Endothelial cell of umbilical vein (primary cell): ENCODE data around the gene MAPK11. TPM values are rescaled to one million over a fixed set of nuclear protein-coding genes. Genes with fewer than 3 reads are reported as not detected.

Experiments
- BruUV-seq: library from RNA; stranded (reverse); fragments of 400-500 nt; replicated peaks from 2 replicates; lab custom pipeline; 2021; lab: Mats Ljungman, UMichigan
- CTCF ChIA-PET: fragments of 300-600, 350-600 bp; sonication (Branson Sonifier 250); formaldehyde crosslinking; loops from one replicate; lab custom pipeline; 2021; ENCODE audit warnings: antibody characterized with exemption, inconsistent platforms; lab: Charles Lee
- POLR2A ChIA-PET: fragments of 300-600, 350-600 bp; sonication (Branson Sonifier 250); formaldehyde crosslinking; loops from one replicate; lab custom pipeline; 2021; ENCODE audit warnings: antibody characterized with exemption, inconsistent platforms; lab: Charles Lee
- DNase-seq: peaks from one replicate; pipeline ENCODE4 v3.0.0-alpha.2; 2011; ENCODE audit warnings: low read depth, low spot score
- FAIRE-seq: peaks from 2 replicates; lab custom pipeline; 2011; peaks lifted over from hg19 to GRCh38; lab: Jason Lieb, UNC
- H2AFZ ChIP-seq: 2 replicates; pipeline ENCODE4 v1.6.0; 2012; ENCODE audit warnings: low read depth, low read length, control low read depth, inconsistent platforms
- H3K27ac ChIP-seq: 2 replicates; pipeline ENCODE4 v1.5.1; 2011; ENCODE audit warnings: low read depth, mild to moderate bottlenecking, control low read depth, low read length, moderate library complexity; ENCODE audit not compliant: insufficient read depth
- H3K27me3 ChIP-seq, 2 experiments: 2 replicates each; pipeline versions ENCODE4 v1.6.0 to v1.6.1; 2011; ENCODE audit warnings: low read length in 2 of 2, mixed read lengths in 1 of 2; ENCODE audit not compliant: control insufficient read depth in 2 of 2, insufficient read depth in 2 of 2
- H3K36me3 ChIP-seq, 2 experiments: 2 replicates in 1 of 2; 3 replicates in 1 of 2; pipeline ENCODE4 v1.5.1; 2011; ENCODE audit warnings: low read length in 2 of 2, mild to moderate bottlenecking in 1 of 2, moderate library complexity in 1 of 2; ENCODE audit not compliant: control insufficient read depth in 2 of 2, insufficient read depth in 2 of 2; ENCODE audit errors: extremely low read depth in 1 of 2
- H3K4me1 ChIP-seq: 3 replicates; pipeline ENCODE4 v1.5.1; 2011; ENCODE audit warnings: mild to moderate bottlenecking, low read length; ENCODE audit not compliant: control insufficient read depth, insufficient read depth; ENCODE audit errors: extremely low read depth
- H3K4me2 ChIP-seq: 2 replicates; pipeline ENCODE4 v1.6.1; 2011; ENCODE audit warnings: low read length, control low read depth, mixed read lengths; ENCODE audit not compliant: insufficient read depth
- H3K4me3 ChIP-seq, 3 experiments: fragments of 200-600 bp in 1 of 3; sonication (generic), shearing (Covaris generic) in 1 of 3; replicated peaks in 1 of 3; 2 replicates each; pipeline ENCODE4 v1.5.1; 2011 to 2016; ENCODE audit warnings: control low read depth in 3 of 3, low read length in 3 of 3, mild to moderate bottlenecking in 2 of 3, inconsistent platforms in 1 of 3, low read depth in 1 of 3, moderate library complexity in 1 of 3; ENCODE audit not compliant: insufficient read depth in 1 of 3
- H3K79me2 ChIP-seq: 2 replicates; pipeline ENCODE4 v1.6.0; 2012; ENCODE audit warnings: low read length, inconsistent platforms; ENCODE audit not compliant: control insufficient read depth, insufficient read depth
- H3K9ac ChIP-seq: replicated peaks from 2 replicates; pipeline ENCODE3; 2011; ENCODE audit warnings: low read length, control low read depth; ENCODE audit not compliant: insufficient read depth; ENCODE audit errors: extremely low read depth
- H3K9me1 ChIP-seq: replicated peaks from 3 replicates; pipeline ENCODE4 v1.6.0; 2011; ENCODE audit warnings: mild to moderate bottlenecking, low read length; ENCODE audit not compliant: control insufficient read depth, insufficient read depth; ENCODE audit errors: extremely low read depth
- H3K9me3 ChIP-seq: replicated peaks from 2 replicates; pipeline ENCODE4 v1.5.1; 2012; ENCODE audit warnings: low read length, inconsistent platforms; ENCODE audit not compliant: control insufficient read depth, insufficient read depth
- H4K20me1 ChIP-seq: replicated peaks from 2 replicates; pipeline ENCODE3; 2011; ENCODE audit warnings: mild to moderate bottlenecking, low read length; ENCODE audit not compliant: control insufficient read depth, insufficient read depth; ENCODE audit errors: extremely low read depth
- CTCF ChIP-seq, 2 donors: IDR thresholded peaks; 1 replicate in 1 of 2; 2 replicates in 1 of 2; pipeline ENCODE4 v1.5.1; 2011; ENCODE audit warnings: low read length in 2 of 2, mild to moderate bottlenecking in 2 of 2, moderate library complexity in 2 of 2, control low read depth in 1 of 2, inconsistent platforms in 1 of 2, low read depth in 1 of 2; ENCODE audit not compliant: insufficient read depth in 1 of 2; ENCODE audit errors: extremely low read depth in 1 of 2
- EZH2 ChIP-seq: IDR thresholded peaks from 2 replicates; pipeline ENCODE4 v1.6.1; 2012; ENCODE audit warnings: borderline replicate concordance, low read depth, mild to moderate bottlenecking, moderate library complexity, low read length, inconsistent platforms; ENCODE audit not compliant: severe bottlenecking
- FOS ChIP-seq: IDR thresholded peaks from 2 replicates; pipeline ENCODE4 v1.6.1; 2011; ENCODE audit warnings: mild to moderate bottlenecking, low read length, moderate library complexity, borderline replicate concordance; ENCODE audit not compliant: insufficient read depth
- GATA2 ChIP-seq: IDR thresholded peaks from 2 replicates; pipeline ENCODE4 v1.7.0; 2011; ENCODE audit warnings: low read depth, mild to moderate bottlenecking, moderate library complexity, mixed read lengths, low read length; ENCODE audit not compliant: insufficient read length, insufficient read depth
- JUN ChIP-seq: IDR thresholded peaks from 2 replicates; pipeline ENCODE4 v1.6.1; 2011; ENCODE audit warnings: borderline replicate concordance, low read depth; ENCODE audit not compliant: insufficient read length, insufficient read depth
- MAX ChIP-seq: IDR thresholded peaks from 2 replicates; pipeline ENCODE4 v1.6.1; 2011; ENCODE audit not compliant: insufficient read depth, insufficient read length
- MYC ChIP-seq: IDR thresholded peaks from one replicate; pipeline ENCODE4 v1.6.1; 2011; ENCODE audit warnings: mild to moderate bottlenecking, low read depth, low read length
- POLR2A ChIP-seq: IDR thresholded peaks from 2 replicates; pipeline ENCODE4 v1.6.1; 2012; ENCODE audit warnings: low read depth, mild to moderate bottlenecking, control low read depth, low read length
- POLR2AphosphoS5 ChIP-seq: IDR thresholded peaks from 2 replicates; pipeline ENCODE4 v1.6.1; 2012; ENCODE audit warnings: low read depth, mild to moderate bottlenecking, control low read depth, low read length, moderate library complexity; ENCODE audit not compliant: insufficient read depth
- dilution Hi-C: fragments of 300-500 bp; cut with MboI; formaldehyde crosslinking; loops from one replicate; pipeline ENCODE4 v1.15.0; 2019; ENCODE audit warnings: low sequenced_read_pairs; ENCODE audit not compliant: extremely low pct_ligation_motif_present
- intact Hi-C: fragments of 100-400 bp; cut with micrococcal nuclease; formaldehyde crosslinking; loops from one replicate; pipeline ENCODE4 v1.10.0; 2022
- polyA plus RNA-seq, 4 experiments: library from polyadenylated mRNA; depleted of rRNA in 3 of 4; stranded (reverse) in 3 of 4; unstranded in 1 of 4; fragments of >200 nt; gene quantifications; 2 replicates each; pipeline versions ENCODE4 v1.2.1 to v1.2.3, GENCODE V29; 2011 to 2012; ENCODE audit warnings: missing spikeins in 1 of 4
- total RNA-seq: library from RNA; stranded (reverse); gene quantifications from 2 replicates; pipeline ENCODE4 v1.2.3, GENCODE V29; 2021

Gene MAPK11
- total and polyA plus RNA-seq, 2 donors (not counting 3 experiments of a cell fraction or from before 2014, with no cell fraction given): 22.8 to 26.3 TPM

- dilution Hi-C loops: no loop called here
- POLR2A ChIA-PET: interaction anchor here (0.5 kb wide), 1 partner anchor 291 kb away, joined by 7 read pairs; no protein-coding TSS in a partner anchor
- H3K4me3 ChIP-seq: no peak overlapping the region
- H3K4me1 ChIP-seq: no peaks in the 10 kb centered on the region
- no peaks in the 10 kb centered on the region for H4K20me1 ChIP-seq
- no peaks in the 10 kb centered on the region for H3K27me3 ChIP-seq
- DNase-seq: no peak
- H3K9me3 ChIP-seq: no peaks in the 10 kb centered on the region
- no peak overlapping the region for H3K4me2 ChIP-seq
- no peak for TF ChIP-seq EZH2
- TF ChIP-seq MAX: no peak
- TF ChIP-seq POLR2A: no peak
- TF ChIP-seq GATA2: no peak
- TF ChIP-seq MYC: no peak
- TF ChIP-seq POLR2AphosphoS5: no peak
- TF ChIP-seq JUN: no peak
- no peak for TF ChIP-seq FOS
- no peak for TF ChIP-seq CTCF (IDR thresholded peaks at IDR 0.05; ENCODE audit: extremely low read depth in 1 of 2, insufficient read depth in 1 of 2, low read depth in 1 of 2, low read length in 2 of 2)
- CTCF ChIA-PET: interaction anchor here (1.3 kb wide), 1 partner anchor 78 kb away, joined by 4 read pairs; no protein-coding TSS in a partner anchor
- no peak overlapping the region for H3K9ac ChIP-seq
- no peak overlapping the region for H3K27ac ChIP-seq
- no peak overlapping the region for H2AFZ ChIP-seq
- no peaks in the 10 kb centered on the region for H3K9me1 ChIP-seq
- peaks cover 0 to 33% of the 10 kb centered on the region in 2 experiments for H3K36me3 ChIP-seq
- H3K79me2 ChIP-seq: no peaks in the 10 kb centered on the region
- intact Hi-C loops: no loop called here
- FAIRE-seq: no peak
- BruUV-seq: no TSS peak
Observed at GRCh38 chr22:50226875-50227165, 43.4 kb downstream of the MAPK11 start.
